Measurements from ENCODE around the gene RBM43. TPM values are rescaled to one million over a fixed set of nuclear protein-coding genes. Genes with fewer than 3 reads are reported as not detected.

The RBM43 gene
- total and polyA plus RNA-seq, 4 donors = 1.6 to 4.9 (median 2.7) TPM

GRCh38 chr2:151200844-151201243 lies 60.8 kb downstream of the RBM43 start (continued):
- TF ChIP-seq CTCF (IDR thresholded peaks at IDR 0.05; ENCODE audit: low read depth, low read length, missing input control) (no peak), ATF3 (IDR thresholded peaks at IDR 0.05) (no peak), ZBTB33 (IDR thresholded peaks at IDR 0.05) (no peak), HNF4A (conservative IDR thresholded peaks at IDR 0.05) (no peak), JUND (IDR thresholded peaks at IDR 0.05) (no peak), GABPA (IDR thresholded peaks at IDR 0.05 in 1 of 2, conservative IDR thresholded peaks at IDR 0.05 in 1 of 2) (no peak), MAX (IDR thresholded peaks at IDR 0.05) (no peak), EGR1 (IDR thresholded peaks at IDR 0.05; ENCODE audit: low read depth in 2 of 2) (no peak), FOXA2 (IDR thresholded peaks at IDR 0.05) (no peak), RXRA (IDR thresholded peaks at IDR 0.05) (no peak)

- Histone ChIP-seq H3K9ac (ENCODE audit: low read depth in 1 of 2, low read length in 2 of 2) (no peak overlapping the region), H3K4me3 (ENCODE audit: low read depth in 1 of 3, low read length in 3 of 3) (no peak overlapping the region), H3K36me3 (ENCODE audit: control insufficient read depth in 4 of 4, insufficient read depth in 3 of 4, low read depth in 1 of 4, low read length in 3 of 4) (no peaks in the 10 kb centered on the region), H3K4me1 (ENCODE audit: control insufficient read depth in 4 of 4, insufficient read depth in 4 of 4, low read length in 3 of 4) (no peaks in the 10 kb centered on the region), H3K9me3 (ENCODE audit: control insufficient read depth in 4 of 4, low read length in 3 of 4) (no peaks in the 10 kb centered on the region), H3K27me3 (ENCODE audit: control insufficient read depth in 4 of 4, insufficient read depth in 4 of 4, low read length in 3 of 4) (no peaks in the 10 kb centered on the region), H3K27ac (ENCODE audit: low read depth in 1 of 2, low read length in 2 of 2) (no peak overlapping the region)
- no peak for DNase-seq (ENCODE audit: low spot score)
- 80% methylated on average over 5 of the region's 5 CpGs for WGBS
- no peak for TF ChIP-seq MAX (IDR thresholded peaks at IDR 0.05)
- TF ChIP-seq EGR1 (IDR thresholded peaks at IDR 0.05; ENCODE audit: low read depth in 2 of 2) = no peak
- no peak for TF ChIP-seq CTCF (IDR thresholded peaks at IDR 0.05; ENCODE audit: low read depth, low read length, missing input control)
- no peak for TF ChIP-seq RAD21 (IDR thresholded peaks at IDR 0.05)
- no peak for TF ChIP-seq FOXA1 (IDR thresholded peaks at IDR 0.05)
- no peak for TF ChIP-seq YY1 (IDR thresholded peaks at IDR 0.05)
- no peak for TF ChIP-seq RXRA (IDR thresholded peaks at IDR 0.05)
- no peak for TF ChIP-seq REST (IDR thresholded peaks at IDR 0.05)
- TF ChIP-seq HNF4G (IDR thresholded peaks at IDR 0.05) = no peak
- TF ChIP-seq SP1 (IDR thresholded peaks at IDR 0.05) = no peak
- no peak for TF ChIP-seq ZBTB33 (IDR thresholded peaks at IDR 0.05)
- no peak for TF ChIP-seq FOXA2 (IDR thresholded peaks at IDR 0.05)
- no peak for TF ChIP-seq NR2F2 (IDR thresholded peaks at IDR 0.05)
- TF ChIP-seq TAF1 (conservative IDR thresholded peaks at IDR 0.05) = no peak
- TF ChIP-seq HNF4A (conservative IDR thresholded peaks at IDR 0.05) = no peak
Observed at GRCh38 chr2:151200277-151200676, 61.4 kb downstream of the RBM43 start.

Measured in liver (tissue), 9 donors.